HG02884 (cell line): ENCODE measurements around the gene GPR152.
A peak's percentile ranks its signal among the peaks of the same experiment; 100 is the strongest.
"Not testable (repeated sequence)": the region's sequence is repeated elsewhere in the genome, so short reads cannot be mapped to it uniquely, and the experiment has no call there.

ENCODE experiments used
- ATAC-seq: cut with Tn5 transposase; IDR thresholded peaks from one replicate; pipeline ENCODE4 v1.9.1; 2021; ENCODE audit warnings: mild to moderate bottlenecking, moderate library complexity; ENCODE audit not compliant: unreplicated experiment

GPR152 gene

DNA sequence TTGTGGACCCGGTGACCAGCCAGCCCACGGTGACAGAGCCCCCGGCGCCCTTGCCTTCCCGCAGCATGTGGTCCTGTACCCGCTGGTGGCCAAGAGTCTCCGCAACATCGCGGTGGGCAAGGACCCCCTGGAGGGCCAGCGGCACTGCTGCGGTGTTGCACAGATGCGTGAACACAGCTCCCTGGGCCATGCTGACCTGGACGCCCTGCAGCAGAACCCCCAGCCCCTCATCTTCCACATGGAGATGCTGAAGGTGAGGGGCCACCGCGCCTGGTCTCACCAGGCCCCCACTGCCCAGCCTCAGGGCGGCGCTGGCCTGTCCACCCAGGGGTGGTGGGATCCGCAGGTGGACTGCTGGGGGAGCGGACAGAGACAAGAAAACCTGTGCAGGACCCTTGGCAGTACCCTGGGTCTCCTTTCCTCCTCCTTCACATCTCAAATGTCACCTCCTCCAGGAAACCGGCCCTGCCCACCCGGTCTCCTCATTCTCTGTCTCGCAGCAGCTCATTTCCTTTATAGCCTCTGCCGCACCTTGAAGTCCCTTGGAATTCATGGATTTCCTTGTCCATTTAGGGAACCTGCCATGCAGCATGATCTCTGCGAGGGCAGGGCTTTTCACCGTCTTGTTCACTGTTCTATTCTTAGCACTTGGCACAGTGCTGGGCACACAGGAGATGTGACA is 36.8 kb upstream of the GPR152 start:
- ATAC-seq, result no peak

DNA sequence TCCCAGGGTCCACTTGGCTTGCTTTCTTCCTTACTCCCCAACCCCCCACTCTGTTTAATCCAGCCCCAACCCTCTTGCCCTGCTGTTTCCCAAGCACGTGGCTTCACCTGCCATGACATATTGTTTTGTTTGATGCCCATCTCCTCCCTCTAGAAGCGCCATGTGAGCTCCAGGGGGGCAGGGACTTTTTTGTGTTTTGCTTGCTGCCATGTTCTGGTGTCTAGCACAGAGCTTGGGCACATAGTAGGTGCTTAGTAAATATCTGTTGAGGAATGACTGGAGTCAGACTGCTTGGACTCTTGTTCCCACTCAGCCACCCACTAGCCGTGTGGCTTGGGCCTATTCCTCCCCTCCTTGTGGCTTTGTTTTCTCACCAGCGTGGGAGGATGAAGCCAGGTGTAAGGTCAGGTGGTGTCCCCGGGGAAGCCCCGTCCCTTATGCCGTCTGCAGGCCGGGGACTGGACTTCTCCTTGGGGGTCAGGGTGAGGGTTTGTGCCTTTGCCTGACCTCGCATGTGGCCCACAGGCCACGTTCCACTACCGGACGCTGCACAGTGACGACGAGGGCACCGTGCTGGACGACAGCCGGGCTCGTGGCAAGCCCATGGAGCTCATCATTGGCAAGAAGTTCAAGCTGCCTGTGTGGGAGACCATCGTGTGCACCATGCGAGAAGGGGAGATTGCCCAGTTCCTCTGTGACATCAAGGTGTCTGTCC is 34.1 kb upstream of the GPR152 start:
- ATAC-seq, result no peak

DNA sequence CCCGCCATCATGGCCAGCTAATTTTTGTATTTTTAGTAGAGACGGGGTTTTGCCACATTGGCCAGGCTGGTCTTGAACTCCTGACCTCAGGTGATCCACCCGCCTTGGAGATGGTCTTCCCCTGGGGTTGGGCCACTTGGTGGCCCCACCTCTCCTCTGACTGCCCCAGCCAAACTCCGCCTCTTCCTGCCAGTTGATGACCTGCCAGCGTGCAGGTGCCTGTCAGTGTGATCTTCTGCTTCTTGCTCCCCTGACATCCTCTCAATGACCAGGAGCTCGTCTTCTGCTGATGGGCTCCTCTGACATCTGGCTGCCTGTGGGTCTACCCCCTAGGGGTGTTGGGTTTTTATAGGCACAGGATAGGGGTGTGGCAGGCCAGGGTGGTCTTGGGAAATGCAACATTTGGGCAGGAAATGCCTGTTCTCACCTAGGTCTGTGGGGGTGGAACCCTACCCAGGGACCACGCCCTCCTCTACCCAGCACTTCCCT is 33.4 kb upstream of the GPR152 start:
- ATAC-seq, result not testable (repeated sequence)

DNA sequence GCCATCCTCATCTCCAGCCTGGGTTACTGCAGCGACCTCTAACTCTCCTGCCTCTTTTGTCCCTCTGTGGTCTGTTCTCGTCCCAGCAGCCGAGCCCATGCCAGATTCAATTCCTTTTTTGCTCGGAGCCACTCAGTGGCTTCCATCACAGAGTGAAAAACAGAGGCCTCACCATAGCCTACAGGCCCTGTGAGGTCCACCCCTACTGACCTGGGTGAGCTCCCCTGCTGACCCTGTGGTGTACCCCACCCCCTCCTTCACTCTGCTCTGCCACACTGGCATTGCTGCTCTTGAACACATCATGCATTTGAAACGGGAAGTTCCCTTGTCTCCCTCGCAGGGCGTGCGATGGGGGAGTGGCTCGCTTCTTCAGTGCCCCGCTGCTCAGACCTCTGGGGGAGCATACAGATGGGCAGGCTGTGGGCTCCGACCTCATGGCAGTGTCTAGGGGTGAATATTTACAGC is 32.4 kb upstream of the GPR152 start:
- ATAC-seq, result no peak

DNA sequence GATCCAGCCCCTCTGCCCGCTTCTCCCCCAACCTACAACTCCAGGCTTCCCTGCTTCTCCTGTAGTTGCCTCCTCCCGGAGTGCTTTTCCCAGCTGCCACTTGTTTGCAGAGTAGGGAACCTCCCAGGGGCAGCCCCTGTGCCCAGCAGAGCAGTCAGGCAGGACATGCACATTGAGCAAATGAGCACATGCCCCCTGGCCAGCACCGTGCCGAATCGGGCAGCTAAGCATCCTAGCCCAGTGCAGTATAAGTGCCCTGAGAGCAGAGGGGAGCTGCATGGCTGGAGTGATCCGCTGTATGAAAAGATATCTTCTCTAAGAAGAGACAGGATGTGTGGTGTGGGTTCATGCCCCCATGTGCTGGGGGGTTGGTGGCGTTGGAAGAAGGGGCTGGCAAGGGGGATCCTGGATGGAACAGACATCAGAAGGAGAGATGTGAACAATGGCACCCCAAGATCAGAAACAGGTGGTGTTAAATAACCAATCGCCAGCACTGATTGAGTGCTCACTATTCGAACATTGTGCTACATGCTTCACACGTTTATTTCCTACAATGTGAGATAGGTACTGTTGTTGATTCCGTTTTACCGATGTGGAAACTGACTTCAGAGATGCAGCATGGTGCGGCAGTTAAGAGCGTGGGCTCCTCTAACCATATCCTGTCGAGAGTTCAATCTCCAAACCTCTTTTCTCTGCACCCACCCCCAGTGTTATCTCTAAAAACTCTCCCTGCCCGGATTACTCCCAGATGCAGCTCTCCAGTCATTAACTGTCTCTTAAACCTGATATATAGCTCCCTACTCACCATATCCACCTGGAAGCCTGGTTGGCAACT is 31.5 kb upstream of the GPR152 start:
- ATAC-seq, result no peak

DNA sequence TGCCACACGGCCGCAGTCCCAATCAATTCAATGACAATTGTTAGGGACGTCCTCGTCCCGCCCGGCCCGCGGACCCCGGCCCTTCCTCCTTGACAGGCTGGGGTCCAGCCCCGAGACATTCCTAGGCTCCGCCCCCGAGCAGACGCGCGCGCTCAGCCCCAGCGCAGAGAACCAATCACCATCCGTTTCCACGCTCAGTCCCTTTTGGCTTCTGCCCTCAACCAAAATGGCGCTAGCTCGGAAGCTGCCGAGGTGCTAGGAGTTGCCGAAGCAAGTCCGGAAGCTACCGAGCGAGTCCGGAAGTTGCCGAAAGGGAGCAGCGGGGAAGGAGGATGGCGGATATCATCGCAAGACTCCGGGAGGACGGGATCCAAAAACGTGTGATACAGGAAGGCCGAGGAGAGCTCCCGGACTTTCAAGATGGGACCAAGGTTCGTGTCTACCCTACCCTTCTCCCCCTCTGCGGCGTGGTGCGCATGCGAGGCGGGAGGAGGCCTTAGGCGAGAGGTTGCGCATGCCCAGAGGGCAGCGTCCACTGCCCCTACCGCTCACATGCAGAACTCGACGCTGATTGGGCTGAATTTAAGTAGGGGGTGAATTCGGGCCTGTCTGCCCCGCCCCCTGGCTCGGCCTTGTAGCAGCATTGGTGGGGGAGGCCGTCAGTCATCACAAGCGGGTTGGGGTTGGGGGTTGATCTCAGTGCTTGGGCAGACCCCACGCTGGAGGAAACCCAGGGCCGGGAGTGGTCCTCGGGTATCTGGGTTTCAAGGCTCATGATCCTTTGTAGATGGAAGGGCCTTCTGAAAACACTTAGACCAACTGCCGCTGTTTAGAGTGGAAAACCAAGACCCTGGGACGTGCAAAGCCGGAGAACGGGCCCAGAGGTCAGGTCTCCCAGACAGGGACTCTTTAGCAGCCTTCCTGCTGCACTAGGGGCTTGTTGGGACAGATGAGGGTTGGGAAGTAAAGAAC is 30.6 kb upstream of the GPR152 start, which contains the start of gene AIP:
TSS of gene AIP (plus strand) at position 200 of the 972 bp plus-strand sequence. CDS start at position 333, 133 bp downstream.
- ATAC-seq, result peak; percentile 57

DNA sequence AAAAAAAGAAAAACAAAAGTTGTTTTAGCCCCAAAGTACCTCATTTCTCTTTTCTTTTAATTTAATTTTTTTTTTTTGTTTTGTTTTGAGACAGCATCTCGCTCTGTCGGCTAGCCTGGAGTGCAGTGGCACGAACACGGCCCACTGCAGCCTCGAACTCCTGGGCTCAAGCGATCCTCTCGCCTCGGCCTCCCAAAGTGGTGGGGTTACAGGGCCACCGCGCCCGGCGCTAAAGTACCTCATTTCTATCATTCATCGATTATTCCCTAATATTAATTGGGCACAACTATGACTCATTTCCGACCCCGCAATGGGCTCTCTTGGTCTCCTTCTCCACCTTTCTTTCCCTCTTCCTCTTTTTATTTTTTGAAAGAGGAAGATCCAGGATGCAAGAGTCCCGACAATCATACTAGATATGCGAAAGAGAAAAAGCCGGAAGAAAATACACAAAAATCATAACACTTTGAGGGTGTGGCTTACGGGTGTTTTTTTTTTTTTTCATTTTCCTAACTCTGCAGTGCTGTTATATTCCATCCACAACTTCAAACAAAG is 29.8 kb upstream of the GPR152 start:
- no peak for ATAC-seq

DNA sequence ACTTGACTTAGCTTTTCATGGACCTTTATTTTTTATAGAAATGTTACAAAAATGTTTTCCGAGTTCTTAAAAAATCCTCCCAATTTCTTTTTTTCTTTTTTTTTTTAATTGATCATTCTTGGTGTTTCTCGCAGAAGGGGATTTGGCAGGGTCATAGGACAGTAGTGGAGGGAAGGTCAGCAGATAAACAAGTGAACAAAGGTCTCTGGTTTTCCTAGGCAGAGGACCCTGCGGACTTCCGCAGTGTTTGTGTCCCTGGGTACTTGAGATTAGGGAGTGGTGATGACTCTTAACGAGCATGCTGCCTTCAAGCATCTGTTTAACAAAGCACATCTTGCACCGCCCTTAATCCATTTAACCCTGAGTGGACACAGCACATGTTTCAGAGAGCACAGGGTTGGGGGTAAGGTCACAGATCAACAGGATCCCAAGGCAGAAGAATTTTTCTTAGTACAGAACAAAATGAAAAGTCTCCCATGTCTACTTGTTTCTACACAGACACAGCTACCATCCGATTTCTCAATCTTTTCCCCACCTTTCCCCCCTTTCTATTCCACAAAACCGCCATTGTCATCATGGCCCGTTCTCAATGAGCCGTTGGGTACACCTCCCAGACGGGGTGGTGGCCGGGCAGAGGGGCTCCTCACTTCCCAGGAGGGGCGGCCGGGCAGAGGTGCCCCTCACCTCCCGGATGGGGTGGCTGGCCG is 25.0 kb upstream of the GPR152 start:
- ATAC-seq, result not testable (repeated sequence)

DNA sequence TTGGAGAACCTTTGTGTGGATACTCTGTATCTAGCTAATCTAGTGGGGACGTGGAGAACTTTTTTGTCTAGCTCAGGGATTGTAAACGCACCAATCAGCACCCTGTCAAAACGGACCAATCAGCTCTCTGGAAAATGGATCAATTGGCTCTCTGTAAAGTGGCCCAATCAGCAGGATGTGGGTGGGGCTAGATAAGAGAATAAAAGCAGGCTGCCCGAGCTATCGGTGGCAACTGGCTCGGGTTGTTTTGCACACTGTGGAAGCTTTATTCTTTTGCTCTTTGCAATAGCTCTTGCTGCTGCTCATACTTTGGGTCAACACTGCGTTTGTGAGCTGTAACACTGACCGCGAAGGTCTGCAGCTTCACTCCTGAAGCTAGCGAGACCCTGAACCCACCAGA is 24.2 kb upstream of the GPR152 start:
- not testable (repeated sequence) for ATAC-seq

DNA sequence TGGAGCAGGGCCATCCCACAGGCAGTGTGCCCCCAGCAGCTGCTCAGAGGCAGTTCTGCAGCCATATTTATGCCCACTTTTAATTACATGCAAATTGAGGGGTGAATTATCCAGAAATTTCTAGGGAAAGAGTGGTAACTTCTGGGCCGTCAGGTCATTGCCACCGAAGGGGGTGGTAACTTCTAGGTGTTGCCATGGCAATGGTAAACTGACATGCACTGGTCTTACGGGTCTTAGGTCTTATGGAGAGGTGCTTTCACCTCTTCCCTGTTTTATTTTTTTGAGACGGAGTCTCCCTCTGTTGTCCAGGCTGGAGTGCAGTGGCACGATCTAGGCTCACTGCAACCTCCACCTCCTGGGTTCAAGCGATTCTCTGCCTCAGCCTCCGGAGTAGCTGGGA is 20.4 kb upstream of the GPR152 start:
- no peak for ATAC-seq

DNA sequence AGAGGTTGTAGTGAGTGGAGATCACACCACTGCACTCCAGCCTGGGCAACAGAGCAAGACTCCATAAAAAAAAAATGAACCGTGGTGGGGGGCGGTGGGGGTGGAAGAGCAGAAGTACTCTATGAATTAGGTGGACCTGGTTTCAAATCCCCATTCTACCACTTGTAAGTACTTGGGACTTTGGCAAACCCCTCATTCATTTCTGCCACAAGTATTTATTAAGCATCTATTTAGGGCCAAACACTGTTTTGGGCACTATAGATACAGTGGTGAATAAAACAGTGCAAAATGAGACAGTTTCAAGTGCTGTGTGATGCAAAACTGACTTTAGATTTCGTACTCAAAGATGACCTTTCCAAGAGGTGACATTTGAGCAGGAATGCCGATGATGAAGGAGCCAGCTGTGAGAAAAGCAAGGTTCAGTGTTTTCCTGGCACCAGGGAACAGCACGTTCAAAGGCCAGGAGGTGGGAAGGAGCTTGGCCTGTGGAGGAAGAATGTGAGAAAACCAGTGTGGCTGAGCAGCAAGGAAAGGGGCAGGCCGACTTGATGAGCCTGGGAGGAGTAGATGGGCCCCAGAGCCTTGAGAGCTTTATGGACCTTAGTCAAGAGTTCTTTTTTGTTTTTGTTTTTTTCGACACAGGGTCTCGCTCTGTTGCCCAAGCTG is 17.9 kb upstream of the GPR152 start:
- no peak for ATAC-seq

DNA sequence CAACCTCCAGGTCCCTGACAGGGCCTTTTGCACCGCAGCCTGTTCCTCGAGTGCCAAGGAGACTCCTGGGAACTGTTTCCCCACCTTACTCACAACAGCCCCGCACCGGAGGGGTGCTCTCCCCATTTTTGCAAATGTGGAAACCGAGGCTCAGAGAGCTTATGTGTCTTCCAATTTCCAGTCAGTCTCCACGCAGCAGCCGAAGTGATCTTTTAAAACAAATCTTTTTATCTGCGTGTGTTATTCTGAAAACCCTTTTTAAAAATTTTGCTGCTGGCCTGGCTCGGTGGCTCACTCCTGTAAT is 16.9 kb upstream of the GPR152 start:
- ATAC-seq, result no peak

DNA sequence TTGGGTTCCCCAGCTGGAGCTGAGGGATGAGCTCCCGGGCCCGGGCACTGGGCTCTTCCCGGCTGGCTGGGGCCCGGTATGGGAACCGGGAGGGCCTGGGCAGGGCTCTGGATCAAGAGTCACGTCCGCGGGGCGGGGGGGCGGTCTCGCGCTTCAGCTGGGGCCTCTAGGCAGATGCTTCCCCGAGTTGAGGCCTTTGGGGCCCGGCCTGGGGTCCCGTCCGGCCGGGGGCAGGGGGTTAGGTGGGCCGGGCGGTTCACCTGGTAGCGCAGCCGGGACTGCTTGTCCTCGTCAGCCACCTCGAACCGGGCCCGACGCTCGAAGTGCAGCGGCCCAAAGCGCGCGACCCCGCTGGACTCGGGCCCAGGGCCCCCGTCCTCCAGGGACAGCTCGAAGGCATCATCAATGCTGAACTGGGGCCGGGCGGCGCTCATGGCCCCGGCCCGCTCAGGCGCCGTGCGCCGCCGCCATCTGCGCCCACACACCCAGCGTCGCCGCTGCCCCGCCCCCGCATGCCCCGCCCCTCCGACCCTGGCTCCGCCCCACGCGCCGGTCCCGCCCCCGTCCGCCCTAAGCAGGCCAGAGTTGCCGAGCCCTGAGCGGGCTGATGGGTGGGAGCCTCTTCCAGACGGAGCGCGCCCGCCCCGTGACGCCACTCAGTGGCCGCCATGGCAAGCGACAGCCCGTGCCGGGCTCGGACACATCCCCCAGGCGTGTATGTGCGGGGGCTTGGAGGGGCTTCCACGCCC is 16.4 kb upstream of the GPR152 start, which contains the start of gene TMEM134:
TSS of gene TMEM134 (minus strand) at position 493 of the 749 bp plus-strand sequence. CDS start at position 434, 59 bp downstream.
- peak; percentile 71 for ATAC-seq

DNA sequence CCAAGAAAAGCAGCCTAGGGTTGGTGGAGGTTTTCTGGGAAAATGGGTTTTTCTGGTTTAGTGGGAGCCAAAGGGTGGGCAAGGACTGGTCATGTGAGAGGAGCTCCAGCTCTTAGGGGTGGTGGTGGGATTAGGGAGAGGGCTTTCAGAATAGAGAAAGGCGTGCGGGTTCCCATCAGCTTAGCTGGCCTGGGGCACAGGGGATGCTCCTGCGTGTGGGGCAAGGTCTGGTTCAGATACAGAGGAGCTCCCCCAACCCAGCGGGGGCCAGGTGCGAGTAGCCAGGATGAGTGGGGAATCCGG is 15.9 kb upstream of the GPR152 start:
- ATAC-seq, result no peak

DNA sequence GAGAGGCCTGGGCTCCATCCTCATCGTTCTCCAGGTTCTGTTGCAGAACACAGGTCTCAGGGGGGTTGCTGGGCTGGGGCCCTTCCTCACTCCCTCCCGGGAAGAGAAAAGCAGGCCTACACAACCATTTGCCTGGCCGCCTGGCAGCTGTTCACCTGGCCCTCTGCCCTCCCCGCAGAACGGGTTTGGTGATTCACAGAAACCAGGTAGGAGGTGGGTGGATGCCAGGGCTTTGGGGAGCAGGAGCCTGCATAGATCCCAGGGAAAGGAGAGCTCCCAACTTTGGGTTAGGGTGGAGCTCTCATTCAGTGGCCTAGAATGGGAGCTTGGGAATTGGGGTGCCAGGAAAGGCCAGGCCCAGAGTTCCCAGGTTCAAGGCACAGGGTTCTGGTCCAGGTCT is 15.5 kb upstream of the GPR152 start:
- no peak for ATAC-seq

DNA sequence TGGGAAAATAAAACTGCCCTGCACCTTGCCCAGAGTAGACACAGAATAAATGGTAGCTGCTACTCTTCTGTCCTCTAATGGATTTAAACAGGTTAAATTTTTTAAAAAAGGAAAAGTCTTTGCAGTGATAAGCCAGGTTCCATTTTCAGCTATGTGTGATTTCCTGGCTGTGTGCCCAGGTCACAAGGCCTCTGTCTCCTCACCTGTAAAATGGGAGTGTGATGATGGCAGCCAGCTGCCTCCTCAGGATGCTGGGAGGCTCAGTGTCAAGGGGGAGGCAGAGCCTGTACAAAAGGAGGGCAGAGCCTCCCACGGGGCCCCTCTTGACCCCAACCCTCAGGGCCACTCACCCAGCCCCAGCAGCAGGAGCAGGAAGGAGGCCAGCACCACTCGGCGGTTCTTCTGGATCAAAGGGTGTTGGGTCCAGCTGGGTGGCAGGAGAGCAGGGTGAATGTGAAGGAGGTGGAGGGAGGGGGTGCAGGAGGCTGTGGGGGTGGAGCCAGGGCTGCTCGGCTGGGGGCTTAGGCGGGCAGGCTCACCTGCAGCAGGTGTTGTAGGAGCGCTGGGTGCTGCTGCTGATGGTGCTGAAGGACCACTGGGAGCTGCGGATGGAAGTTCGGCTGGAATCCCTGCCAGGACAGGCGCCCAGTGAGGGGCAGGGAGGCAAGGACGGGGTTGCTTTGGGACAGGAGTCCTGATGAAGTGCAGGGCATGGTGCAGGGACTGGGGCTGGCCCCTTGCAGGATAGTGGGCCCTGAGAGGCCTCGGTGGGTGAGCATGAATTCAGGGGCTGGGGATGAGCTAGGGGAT is 14.6 kb upstream of the GPR152 start:
- no peak for ATAC-seq

DNA sequence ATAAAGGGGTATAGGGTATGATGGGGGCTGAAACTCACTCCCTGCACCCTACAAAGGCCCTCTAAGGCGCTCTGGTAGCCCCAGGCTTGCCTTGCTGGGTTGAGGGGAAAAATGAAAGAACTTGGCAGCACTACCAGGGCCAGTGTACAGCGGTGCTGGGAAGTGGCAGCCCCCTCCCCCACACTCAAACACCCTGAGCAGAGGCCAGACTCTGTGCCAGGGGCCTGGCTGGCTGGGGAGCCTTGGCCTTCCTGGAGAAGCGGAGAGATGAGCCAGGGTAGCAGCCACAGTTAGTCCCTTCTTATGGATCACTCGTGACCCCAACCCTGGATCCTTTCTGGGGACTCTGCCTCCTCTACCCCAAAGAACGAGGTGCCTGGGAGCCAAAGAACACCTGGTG is 13.8 kb upstream of the GPR152 start:
- ATAC-seq, result no peak
